NCI-H69 (cell line): ENCODE results near the gene HSD3B1.
"Not testable (repeated sequence)": the region's sequence is repeated elsewhere in the genome, so short reads cannot be mapped to it uniquely, and the experiment has no call there.

Source experiments
- DNase-seq: peaks from one replicate; lab custom pipeline; 2025; lab: John Stamatoyannopoulos, UW

Gene HSD3B1

DNA sequence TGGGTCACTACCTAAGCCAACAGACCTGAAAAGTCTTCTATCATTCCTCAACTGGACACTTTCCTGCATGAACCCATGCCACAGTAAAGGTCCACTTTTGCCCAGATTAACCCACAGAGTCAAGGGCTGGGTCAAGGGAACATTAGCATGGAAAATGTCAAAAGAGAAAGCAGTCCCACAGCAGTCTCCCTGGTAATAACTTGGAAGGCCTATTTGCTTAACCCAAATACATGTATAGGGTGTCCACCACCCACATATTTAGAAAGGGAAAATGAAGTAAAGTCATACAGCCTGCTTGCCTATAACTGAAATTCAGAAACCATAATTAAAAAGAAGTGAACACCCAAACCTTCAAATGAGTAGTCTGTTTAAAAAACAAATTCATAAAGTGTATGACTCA is 16.1 kb upstream of the HSD3B1 start:
- no peak for DNase-seq

DNA sequence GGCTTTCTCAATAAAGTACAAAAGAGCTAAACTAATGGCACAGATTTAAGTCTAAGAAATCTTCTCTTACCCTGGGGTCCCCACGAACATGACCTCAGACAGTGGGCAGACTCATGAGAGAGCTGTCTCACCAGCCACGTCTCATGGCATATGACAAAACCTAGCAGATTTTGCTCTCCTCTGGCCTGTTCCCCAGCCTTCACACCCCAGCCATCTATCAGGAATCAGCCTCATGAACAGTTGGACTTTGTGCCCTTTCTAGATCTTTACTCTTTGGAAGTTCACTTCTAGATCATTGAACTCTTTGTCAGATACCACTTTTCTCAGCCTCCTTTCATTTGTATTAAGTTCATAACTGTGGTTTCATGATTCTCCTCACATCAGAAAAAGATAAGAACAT is 14.2 kb upstream of the HSD3B1 start:
- no peak for DNase-seq

DNA sequence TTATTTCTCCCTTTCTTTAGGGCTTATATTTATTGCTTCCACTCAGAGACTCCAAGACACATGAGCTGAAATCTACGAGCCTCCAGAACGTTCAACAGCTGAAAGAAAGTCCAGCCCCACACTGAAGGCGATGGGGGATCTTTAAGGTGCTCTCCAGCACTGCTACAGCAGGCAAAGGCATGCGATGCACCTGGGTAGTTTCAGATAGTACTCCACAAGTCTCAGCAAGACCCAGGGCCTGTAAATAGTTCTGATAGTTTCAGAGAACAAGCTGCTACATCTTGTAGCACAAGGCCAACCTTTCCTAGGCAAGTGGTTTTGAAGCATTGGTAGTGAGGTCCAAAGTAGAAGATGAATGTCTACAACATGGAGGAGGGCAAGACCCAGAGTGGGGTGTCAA is 2.2 kb upstream of the HSD3B1 start:
- DNase-seq = no peak

DNA sequence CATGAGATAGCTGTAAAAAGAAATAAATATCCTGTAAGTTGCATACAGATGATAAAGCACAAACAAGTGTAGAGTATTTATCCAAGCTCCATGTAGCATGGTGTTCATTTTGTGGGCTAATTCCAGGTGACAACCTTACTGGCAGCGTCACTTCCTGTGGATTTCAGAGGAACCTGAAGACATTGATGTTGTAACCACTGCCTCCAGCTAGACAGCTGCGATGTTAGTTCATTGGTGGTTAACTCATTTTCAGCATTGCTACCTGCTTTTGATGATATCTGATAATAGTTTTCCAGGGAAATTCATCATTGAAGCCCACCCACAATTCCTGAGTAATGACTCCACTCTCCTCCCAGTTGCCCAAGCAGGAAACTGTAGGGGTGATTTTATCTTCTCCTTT is 3.0 kb downstream of the HSD3B1 start:
- no peak for DNase-seq

DNA sequence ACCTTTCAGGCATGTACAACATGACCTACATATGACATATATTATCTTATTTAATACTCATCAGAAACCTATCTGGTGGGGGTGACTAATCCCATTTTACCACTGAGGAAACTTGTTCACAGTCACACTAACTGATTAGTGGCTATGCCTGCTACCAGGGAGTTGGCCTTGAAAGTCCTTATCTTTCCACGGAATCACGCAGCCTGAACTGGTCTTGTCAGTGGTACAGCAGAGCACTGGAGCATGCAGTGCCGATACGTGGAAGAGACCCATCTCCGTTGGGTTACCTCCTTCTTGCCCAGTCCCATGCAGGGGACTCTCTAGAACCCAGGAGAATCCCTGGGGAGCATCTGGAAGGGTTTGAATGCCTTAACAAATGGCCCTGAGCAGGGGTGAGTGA is 8.2 kb downstream of the HSD3B1 start:
- no peak for DNase-seq

DNA sequence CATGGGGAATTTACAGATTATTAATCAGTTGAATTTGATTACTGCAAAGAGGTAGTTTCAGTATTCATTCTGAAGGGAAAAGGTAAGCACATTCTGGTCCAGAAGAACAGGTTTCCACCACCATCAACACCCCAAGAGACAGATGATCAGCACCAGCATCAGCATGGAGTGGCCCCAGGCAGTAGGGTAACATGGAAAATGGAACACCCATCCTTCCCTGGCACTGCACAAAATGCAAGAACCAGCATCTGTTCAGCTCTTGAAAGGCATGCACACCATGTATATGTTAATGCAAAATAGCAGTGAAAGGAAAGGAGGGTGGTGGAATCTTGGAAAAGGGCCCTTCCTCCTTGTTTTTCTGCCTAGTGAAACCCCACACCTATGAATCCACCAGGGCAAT is 9.2 kb downstream of the HSD3B1 start:
- DNase-seq = no peak

DNA sequence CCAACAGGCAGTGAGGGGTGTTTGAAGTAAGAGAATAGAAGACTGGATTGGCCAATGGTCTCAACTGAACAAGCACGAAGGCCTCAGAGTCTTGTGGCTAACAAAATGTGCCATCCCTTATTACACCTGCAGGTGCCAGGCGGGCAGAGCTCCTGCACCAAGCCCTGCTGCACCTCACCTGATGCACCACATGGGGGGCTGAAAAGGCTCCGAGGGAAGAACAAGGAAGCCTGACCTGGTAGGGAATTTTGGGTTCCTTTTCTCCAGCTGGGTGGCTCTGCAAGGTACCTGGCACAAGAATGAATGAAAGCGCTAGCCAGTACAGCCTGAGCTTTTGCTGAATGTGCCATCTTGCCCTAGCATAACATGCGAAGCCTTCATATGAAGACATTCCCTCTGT is 9.7 kb downstream of the HSD3B1 start:
- peak; percentile 0 for DNase-seq

DNA sequence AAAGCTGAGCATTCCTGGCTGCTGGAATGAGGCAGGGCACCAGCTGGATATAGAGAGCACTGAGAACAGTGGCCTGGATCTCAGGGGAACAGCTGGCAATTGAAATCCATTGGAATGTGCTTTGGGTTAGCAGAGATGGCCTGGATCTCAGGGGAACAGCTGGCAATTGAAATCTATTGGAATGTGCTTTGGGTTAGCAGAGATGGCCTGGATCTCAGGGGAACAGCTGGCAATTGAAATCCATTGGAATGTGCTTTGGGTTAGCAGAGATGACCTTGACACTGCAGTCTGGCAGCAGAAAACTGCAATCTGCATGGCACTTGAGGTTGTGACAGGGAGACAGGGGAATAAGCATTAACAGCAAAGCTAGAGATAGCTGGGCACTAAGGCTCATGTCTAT is 10.7 kb downstream of the HSD3B1 start:
- DNase-seq = not testable (repeated sequence)

DNA sequence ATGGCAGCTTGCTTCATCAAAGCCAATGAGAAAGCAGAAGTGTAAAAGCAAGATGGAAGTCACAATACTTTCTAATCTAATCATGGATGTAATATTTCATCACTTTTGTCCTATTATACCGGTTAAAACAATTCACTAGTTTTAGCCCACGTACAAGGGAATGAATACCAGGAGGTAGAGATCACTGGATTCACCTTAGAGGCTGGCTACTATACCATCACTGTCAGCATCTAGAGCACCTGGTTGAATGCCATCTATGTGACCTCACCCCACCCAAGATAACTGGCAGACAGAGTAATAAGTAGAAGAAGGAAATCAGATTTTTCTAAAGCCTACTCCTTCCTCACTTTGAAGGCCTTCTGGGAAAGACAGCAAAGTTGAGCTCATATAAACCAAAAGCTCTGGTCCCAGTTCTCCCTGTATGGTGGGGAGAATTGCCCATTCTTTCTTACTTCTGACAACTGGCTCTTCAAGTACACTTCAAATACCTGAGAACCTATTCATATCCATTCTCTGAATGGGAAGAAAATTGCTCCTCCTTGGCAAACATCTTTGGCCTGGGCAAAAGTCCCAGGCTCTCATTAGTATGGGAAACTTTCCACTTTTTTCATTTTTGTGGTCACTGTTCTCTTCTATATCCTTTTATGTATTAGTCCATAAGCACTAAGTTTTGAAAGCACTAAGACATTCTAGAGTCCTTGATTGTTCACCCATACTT is 24.8 kb downstream of the HSD3B1 start:
- no peak for DNase-seq

DNA sequence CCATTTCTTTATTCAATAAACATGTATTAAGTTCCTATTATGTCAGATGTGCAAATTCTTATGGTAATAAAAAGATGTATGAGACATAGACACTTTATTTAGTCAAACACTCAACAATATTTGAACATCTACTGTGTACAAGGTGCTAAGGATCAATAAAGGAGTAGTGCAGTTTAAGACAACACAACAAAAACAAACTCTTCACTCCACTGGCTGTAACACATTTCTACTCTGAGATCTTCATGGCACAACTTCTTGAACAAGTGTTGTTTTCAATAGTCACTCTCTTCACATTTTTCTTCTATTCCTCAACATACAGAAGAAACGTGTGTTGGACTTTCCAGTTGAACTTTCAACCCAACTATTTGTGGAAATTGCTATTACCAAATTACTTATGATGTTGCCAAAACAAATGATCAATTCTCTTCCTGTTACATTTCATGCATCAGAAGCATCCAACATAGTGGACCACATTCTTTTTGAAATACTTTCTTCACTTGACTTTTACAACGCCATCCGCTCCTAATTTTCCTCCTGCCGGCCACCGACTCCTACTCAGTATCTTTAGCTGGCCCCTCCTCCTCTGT is 25.4 kb downstream of the HSD3B1 start:
- no peak for DNase-seq

DNA sequence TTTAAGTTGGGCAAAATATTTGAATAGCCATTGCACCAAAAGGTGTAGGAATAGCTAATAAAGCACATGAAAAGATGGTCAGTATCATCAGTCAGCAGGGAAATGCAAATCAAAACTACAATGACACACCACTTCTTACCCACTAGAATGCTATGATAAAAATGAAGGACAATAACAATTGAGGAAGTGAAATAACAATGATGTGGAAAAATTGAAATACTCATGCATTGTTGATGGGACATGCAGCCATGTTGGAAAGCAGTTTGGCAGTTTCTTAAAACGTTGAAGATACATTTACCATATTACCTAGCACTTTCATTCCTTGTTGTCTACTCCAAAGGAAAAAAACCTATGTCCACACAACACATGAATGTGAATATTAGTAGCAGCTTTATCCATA is 28.4 kb downstream of the HSD3B1 start:
- DNase-seq = no peak

DNA sequence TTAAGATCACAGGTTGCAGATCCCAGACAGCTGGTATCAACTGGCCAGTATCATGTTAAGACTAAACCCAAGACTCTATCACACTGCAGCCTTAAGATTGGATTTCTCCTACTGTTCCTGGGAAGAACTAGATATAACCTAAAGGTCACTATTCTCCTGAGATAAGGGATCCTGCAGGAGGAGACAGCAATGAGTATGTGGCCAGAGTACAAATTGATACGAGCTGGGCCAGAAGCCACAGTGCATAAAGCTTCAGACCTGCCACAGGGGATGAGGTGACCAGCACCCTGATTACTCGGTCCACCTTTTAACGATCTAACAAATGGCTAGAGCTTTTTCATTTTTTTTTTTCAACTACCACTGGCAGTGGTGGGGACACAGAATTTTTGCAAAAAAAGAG is 31.0 kb downstream of the HSD3B1 start:
- DNase-seq = no peak

DNA sequence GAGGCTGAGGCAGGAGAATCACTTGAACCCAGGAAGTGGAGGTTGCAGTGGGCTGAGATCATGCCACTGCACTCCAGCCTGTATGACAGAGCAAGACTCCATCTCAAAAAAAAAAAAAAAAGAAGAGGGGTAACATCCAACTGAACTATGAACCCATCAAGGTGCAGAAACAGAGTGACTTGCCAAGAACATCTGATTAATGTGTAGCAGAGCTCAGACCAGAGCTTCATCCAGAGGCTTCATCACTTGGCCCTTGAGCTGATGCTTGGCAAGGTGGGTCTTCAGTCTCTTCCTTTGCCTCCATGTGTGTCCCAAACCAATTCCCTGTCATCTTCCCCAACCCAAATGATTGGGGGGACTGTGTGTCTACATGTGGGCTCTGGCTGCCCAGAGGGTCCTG is 32.6 kb downstream of the HSD3B1 start:
- DNase-seq = no peak

DNA sequence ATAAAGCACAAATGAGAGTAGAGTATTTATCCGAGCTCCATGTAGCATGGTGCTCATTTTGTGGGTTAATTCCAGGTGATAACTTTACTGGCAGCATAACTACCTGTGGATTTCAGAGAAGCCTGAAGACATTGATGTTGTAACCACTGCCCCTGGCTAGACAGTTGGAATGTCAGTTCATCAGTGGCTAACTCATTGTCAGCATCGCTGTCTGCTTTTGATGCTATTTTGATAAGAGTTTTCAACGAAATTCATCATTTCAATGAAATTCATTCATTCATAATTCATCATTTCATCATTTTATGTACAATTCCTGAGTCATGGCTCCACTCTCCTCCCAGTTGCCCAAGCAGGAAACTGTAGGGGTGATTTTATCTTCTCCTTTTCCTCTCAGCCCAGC is 34.4 kb downstream of the HSD3B1 start:
- no peak for DNase-seq

DNA sequence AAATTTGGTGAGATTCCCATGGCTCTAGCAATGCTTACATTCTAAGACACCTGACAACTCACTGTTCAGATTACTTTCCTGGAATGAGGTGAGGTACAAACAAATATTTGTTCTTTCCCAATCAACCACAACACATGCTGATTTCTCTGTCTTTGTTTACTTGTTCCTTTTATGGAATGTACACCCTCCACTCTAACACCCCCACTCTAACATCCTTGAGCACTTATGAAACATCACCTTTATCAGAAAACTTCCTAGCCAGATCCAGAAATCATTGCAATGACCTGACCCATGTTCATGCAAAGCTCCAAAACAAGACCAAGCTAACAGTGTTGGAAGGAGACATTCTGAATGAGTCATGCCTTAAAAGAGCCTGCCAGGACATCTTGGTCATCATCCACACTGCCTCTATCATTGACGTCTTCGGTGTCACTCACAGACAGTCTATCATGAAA is 35.5 kb downstream of the HSD3B1 start:
- no peak for DNase-seq

DNA sequence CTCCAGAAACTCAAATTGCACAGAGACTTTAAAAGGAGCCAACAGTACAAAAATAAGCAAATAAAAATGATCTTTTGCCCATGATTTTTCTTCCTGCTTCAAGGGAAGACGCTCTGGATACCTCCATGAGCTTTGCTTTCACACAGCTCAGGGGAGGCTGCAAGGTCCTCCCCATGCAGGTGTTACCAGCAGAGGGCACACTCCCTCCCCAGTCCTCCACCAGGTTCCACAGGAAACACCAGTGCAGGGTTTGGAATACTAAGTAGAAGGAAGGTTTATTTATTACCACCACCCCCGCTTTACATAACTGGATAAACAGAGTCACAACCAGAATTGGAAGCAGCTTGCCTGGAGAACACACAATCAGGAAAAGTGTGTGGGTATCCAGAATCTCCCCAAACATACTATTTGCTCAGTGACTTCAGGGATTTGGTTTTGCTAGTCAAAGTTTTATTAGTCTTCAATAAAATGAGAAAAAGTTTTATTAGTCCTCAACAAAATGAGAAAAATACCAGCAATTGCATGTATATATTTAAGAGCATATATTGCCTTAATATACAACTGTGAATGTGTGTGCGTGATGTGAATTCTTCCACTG is 37.3 kb downstream of the HSD3B1 start:
- peak; percentile 7 for DNase-seq

DNA sequence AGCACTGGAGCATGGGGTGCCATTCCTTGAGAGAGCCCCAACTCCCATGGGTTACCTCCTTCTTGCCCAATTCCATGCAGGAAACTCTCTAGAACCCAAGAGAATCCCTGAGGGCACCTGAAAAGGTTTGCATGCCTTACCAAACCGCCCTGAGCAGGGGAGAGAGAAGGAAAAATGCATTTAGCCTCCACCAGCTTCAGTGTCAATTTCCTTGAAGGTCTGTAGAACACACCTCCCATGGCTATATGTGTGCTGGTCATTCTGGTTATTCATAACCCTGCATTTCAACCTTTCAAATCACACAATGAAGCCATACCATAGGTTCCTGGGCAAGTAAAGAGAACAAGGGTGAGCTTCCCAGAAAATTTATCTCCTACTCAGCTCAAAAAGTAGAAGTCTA is 39.6 kb downstream of the HSD3B1 start:
- DNase-seq = no peak

DNA sequence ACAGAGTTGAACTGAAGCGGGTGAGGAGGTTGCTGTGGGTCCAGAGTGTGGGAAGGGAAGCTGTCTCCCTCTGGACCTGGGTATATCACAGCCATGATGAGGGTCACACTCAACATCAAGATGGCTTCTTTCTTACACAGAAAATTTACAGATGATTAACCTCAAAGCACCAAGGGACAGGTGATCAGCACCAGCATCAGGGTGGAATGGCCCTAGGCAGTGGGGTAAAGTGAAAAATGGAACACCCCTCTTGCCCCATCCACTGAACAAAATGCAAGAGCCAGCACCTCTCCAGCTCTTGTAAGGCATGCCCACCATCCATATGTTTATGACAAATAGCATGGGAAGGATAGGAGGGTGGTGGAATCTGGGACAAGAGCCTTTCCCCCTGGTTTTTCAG is 40.3 kb downstream of the HSD3B1 start:
- DNase-seq = no peak

DNA sequence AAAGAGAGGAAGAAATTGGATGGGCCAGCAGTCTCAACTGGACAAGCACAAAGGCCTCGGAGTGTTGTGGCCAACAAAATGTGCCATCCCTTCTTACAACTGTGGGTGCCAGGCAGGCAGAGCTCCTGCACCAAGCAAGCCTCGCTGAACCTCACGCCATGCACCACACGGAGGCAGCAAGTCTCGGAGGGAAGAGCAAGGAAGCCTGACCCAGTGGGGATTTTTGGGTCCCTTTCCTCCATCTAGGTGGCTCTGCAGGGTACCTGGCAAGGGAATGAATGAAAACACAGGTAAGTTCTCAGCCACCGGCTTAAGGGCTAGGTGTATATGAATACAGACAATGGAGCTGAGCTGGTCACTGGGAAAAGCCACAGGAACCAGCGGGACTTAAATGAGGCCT is 40.8 kb downstream of the HSD3B1 start:
- DNase-seq = no peak

DNA sequence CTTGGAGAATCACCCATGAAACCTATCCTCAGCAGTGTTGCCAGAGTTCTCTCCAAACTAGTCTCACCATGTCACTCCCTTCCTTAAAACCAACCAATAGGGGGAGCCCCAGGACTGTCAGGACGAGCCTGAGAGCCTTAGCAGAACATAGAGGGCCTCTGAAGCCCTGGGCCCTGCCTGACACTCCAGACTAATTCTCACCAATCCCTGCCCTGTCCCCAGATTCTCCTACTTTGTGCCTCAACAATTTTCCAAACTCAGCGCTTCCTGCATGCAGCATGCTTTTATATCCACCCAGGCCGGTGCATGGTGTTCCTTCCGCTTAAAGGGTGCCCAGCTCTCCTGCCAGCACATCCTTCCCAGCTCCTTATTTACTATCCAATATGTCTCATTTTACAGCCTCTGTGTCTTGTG is 42.7 kb downstream of the HSD3B1 start:
- peak; percentile 65 for DNase-seq

DNA sequence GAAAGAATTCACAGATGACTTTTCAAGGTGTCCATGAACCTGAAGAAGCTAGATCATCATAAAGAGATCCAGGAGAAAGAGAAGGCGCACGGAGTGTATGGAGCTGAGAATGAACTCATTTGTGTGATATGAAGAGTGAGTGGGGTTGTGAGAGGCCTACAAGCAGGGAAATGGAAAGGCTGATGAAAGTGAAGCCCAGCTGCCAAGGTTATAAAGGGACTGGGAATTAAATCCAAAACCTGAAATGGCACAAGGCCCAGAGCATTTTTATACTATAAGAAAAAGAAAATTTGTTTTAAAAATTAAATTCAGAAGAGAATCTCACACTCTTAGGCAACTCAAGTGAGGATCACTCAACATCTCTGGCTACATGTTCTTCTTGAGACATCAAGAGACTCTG is 43.4 kb downstream of the HSD3B1 start:
- no peak for DNase-seq

DNA sequence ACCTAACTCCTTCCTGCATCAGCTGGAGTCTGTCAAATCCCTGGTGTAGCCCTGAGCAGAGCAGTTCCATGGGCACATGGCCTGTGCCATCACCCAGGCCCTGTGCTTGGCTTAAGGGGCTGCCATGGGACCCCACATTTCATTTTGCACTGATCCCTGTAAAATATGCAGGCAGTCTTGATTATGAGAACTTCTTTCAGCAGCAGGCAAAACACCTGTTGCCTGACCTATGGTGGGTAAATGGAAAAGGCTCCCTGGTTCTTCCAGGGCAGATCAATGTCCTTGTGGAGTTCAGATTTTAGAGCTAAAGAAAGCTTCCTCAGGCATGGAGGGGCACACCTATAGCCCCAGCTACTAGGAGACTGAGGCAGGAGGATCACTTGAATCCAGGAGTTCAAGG is 44.2 kb downstream of the HSD3B1 start:
- no peak for DNase-seq

DNA sequence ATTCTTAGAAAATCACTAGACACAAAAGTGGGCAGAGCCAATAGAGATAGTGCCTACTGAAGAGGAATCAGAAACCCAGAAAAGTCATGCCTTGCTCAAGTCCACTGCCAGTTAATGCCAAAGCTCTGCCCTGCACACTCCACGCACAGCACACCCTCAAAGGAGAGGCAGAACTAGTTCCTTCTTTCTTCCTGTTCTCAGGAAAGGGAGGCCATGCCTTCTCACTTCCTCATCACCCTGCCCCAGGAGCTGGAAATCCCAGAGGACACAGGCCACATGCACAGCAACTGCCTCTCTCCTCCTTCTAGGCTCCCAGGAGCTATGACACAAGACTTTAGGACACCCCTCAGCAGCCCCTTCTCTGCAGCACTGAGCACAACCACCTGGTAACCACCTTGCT is 45.6 kb downstream of the HSD3B1 start:
- DNase-seq = not testable (repeated sequence)
